Astrocyte (in vitro differentiated cells and primary cell): ENCODE results near the gene PEPD.

Experiments
- CTCF ChIP-seq: IDR thresholded peaks from 2 replicates; pipeline ENCODE4 v1.5.1; 2011; ENCODE audit warnings: low read depth, mild to moderate bottlenecking, inconsistent platforms, low read length, moderate library complexity; ENCODE audit not compliant: insufficient read depth
- EZH2 ChIP-seq: IDR thresholded peaks from 2 replicates; pipeline ENCODE4 v1.6.1; 2012; ENCODE audit warnings: mild to moderate bottlenecking, low read length, inconsistent platforms; ENCODE audit not compliant: insufficient read depth

- TF ChIP-seq CTCF, result no peak
- TF ChIP-seq EZH2, result no peak
These were observed 122.4 kb downstream of the PEPD start for GRCh38 chr19:33399081-33399744.
